Activated naive CD4-positive, alpha-beta T cell treated with anti-CD3 and anti-CD28 coated beads for 36 hours (primary cell): Measurements from ENCODE around the gene FRMD4A. TPM values are rescaled to one million over a fixed set of nuclear protein-coding genes. Genes with fewer than 3 reads are reported as not detected.

Experiments
- CTCF ChIA-PET: fragments of 350-600 bp; sonication (Branson Sonifier 250); formaldehyde crosslinking; loops from one replicate; lab custom pipeline; 2021; ENCODE audit warnings: antibody characterized with exemption; lab: Charles Lee
- DNase-seq: peaks from one replicate; pipeline ENCODE4 v3.0.0-alpha.2; 2020
- H3K27ac Mint-ChIP-seq: one replicate; pipeline ENCODE4 v1.8.0; 2021; ENCODE audit warnings: mild to moderate bottlenecking, mixed read lengths
- H3K27me3 Mint-ChIP-seq: one replicate; pipeline ENCODE4 v1.8.0; 2021; ENCODE audit warnings: low read depth, mixed read lengths
- H3K36me3 Mint-ChIP-seq: one replicate; pipeline ENCODE4 v1.8.0; 2021; ENCODE audit warnings: low read depth, mixed read lengths
- H3K4me1 Mint-ChIP-seq: one replicate; pipeline ENCODE4 v1.8.0; 2021; ENCODE audit warnings: low read depth, mixed read lengths
- H3K4me3 Mint-ChIP-seq: one replicate; pipeline ENCODE4 v1.8.0; 2021; ENCODE audit warnings: mild to moderate bottlenecking, moderate library complexity, mixed read lengths
- H3K9me3 Mint-ChIP-seq: one replicate; pipeline ENCODE4 v1.8.0; 2021; ENCODE audit warnings: mixed read lengths
- intact Hi-C: fragments of 100-400 bp; cut with micrococcal nuclease; formaldehyde crosslinking; loops from one replicate; pipeline ENCODE4 v1.15.1; 2023
- total RNA-seq, 2 experiments: library from RNA; stranded (reverse); gene quantifications; one replicate each; pipeline ENCODE4 v1.2.3, GENCODE V29; 2021

FRMD4A gene
- total RNA-seq, 2 experiments from 2014 or later, result 0.69 to 1.1 TPM

DNA sequence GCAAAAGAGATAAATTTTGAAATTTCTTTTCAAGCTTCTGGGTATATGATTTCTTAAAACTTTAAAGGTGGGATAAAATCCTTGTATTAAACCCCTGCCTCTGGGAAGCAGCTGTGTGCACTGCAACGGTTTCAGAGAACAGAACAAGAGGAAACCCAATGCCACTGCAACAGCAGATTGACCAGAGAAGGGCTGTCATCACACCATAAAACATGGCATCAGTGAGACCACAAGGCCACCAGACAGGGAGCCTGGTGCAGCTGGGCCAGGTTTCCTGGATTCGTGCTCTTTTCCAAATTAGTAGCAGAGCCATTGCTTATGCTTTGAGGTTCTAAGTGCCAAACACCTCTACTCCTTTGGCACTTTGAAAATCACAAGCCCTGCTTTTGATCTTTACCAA is 591.5 kb downstream of the FRMD4A start:
- Mint-ChIP-seq H3K36me3 (no peaks in the 10 kb centered on the region), H3K27me3 (no peaks in the 10 kb centered on the region), H3K9me3 (no peaks in the 10 kb centered on the region), H3K27ac (no peak overlapping the region), H3K4me3 (no peak overlapping the region), H3K4me1 (peaks cover 4% of the 10 kb centered on the region)
- CTCF ChIA-PET, result no interaction called here
- intact Hi-C loops, result no loop called here
- DNase-seq, result no peak

DNA sequence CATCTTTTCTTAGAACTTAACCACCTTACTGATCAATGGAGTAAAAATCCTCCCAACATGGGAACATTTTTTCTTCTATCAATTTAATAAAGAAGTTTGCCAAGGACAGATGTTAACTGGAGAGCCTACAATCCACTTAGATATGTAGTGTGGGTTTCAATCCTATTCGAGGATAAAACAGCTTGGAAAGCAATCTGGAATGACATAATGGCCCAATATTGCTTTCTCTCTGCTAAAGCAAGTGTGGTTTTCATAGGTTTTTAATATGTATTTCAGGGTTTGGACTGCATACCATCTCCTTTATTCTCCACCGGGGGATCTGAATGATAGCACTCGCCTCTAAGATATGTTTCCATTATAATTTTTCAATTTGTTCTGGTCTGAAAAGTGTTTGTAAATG is 594.2 kb downstream of the FRMD4A start:
- Mint-ChIP-seq H3K4me3 (no peak overlapping the region), H3K9me3 (no peaks in the 10 kb centered on the region), H3K36me3 (no peaks in the 10 kb centered on the region), H3K27me3 (no peaks in the 10 kb centered on the region), H3K27ac (no peak overlapping the region), H3K4me1 (no peaks in the 10 kb centered on the region)
- intact Hi-C loops, result no loop called here
- DNase-seq, result no peak
- CTCF ChIA-PET, result no interaction called here

DNA sequence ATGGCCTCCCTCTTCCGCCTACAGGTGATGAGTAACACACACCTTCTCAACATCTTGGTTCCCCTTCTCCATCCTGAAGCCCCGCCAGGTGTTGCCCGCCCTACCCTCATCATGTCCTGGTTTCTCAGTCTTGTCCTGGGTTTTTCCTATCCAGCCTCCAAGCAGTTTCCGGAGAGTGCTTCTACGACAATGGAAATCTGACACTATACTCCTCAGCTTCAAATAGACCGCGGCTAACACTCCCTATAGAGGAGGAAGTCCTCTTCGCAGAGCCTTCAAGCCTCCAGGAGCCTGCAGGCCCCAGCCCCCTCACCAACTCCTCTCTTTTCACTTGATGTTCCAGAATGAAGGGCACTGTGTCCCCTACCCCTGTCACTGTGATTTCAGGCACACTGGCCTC is 596.6 kb downstream of the FRMD4A start:
- no peaks in the 10 kb centered on the region for H3K4me1 Mint-ChIP-seq
- H3K27ac Mint-ChIP-seq, result no peak overlapping the region
- no peak overlapping the region for H3K4me3 Mint-ChIP-seq

DNA sequence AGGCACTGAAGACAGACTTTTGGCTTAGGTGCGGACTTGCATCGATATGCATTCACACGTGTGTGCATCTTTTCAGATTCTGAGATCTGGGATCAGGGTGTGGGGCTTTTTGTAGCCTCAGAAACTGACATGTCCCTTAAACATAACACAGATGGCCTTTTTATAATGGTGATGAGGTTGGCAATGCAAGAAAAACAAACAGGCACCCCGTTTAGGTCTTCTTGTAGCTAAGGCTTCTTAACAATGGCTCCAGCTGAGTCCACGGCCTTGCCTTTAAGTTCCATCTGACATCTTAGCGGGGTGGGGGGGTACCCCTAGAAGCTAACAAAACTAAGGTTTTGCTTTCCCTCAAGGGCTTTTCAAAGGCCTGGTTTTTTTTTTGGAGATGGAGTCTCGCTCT is 597.7 kb downstream of the FRMD4A start:
- H3K27me3 Mint-ChIP-seq, result no peaks in the 10 kb centered on the region
- no peaks in the 10 kb centered on the region for H3K4me1 Mint-ChIP-seq

More for the DNA sequence above, 596.6 kb downstream of the FRMD4A start:
- no peaks in the 10 kb centered on the region for H3K36me3 Mint-ChIP-seq
- H3K27me3 Mint-ChIP-seq, result no peaks in the 10 kb centered on the region
- CTCF ChIA-PET, result no interaction called here
- intact Hi-C loops, result no loop called here
- DNase-seq, result no peak
- H3K9me3 Mint-ChIP-seq, result no peaks in the 10 kb centered on the region

DNA sequence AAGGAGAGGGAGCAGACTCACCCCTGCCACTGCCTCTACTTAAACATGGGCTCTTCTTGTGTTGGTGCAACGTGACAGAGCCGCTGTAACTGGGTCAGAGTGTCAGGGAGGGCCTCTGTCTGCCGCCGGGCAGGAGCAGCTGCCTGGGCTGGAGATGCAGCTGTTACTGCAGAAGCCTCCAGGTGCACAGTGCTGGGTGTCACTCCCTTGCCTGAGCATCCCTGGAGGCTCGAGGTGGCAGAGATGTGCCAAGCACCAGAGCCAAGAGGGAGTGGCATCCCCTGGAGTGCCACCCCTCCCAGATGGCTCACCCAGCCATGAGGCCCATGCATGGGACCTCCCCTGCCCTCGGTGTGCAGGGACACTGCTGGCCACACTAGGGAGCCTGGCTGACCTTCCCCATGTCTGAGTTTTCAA is 598.3 kb downstream of the FRMD4A start:
- DNase-seq, result no peak
- CTCF ChIA-PET, result no interaction called here
- no peak overlapping the region for H3K4me3 Mint-ChIP-seq
- no peak overlapping the region for H3K27ac Mint-ChIP-seq
- no peaks in the 10 kb centered on the region for H3K4me1 Mint-ChIP-seq
- H3K27me3 Mint-ChIP-seq, result no peaks in the 10 kb centered on the region
- intact Hi-C loops, result no loop called here
- no peaks in the 10 kb centered on the region for H3K9me3 Mint-ChIP-seq
- H3K36me3 Mint-ChIP-seq, result no peaks in the 10 kb centered on the region

More for the DNA sequence above, 597.7 kb downstream of the FRMD4A start:
- Mint-ChIP-seq H3K4me3 (no peak overlapping the region), H3K36me3 (no peaks in the 10 kb centered on the region), H3K27ac (no peak overlapping the region), H3K9me3 (no peaks in the 10 kb centered on the region)
- CTCF ChIA-PET, result interaction anchor here (0.8 kb wide), 1 partner anchor 10 kb away, joined by 3 read pairs; no protein-coding TSS in a partner anchor
- DNase-seq, result no peak
- intact Hi-C loops, result no loop called here

DNA sequence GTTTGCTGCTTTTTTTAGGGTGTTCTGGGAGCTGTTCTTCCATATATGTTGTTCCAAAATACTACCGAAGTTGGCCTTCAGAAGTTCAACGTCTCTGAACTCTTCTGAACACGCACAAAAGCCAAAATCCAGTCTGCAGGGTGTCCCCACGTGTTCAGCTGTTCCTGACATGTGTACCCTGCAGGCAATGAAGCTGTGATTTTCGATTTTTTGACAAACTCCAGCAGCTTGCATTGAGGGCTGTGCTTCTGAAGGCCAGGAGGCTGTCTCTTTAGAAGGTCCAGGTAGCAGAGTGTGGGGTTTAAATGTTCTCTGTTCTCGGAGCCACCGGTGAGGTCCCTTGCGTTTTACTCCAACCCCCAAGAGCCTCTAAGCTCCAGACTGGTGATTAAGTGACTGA is 598.9 kb downstream of the FRMD4A start:
- no peaks in the 10 kb centered on the region for H3K4me1 Mint-ChIP-seq
- intact Hi-C loops, result no loop called here
- CTCF ChIA-PET, result interaction anchor here (1.2 kb wide), 1 partner anchor 25 kb away, joined by 5 read pairs; no protein-coding TSS in a partner anchor
- H3K27ac Mint-ChIP-seq, result no peak overlapping the region
- no peaks in the 10 kb centered on the region for H3K36me3 Mint-ChIP-seq
- no peaks in the 10 kb centered on the region for H3K9me3 Mint-ChIP-seq
- no peaks in the 10 kb centered on the region for H3K27me3 Mint-ChIP-seq
- DNase-seq, result no peak
- no peak overlapping the region for H3K4me3 Mint-ChIP-seq

DNA sequence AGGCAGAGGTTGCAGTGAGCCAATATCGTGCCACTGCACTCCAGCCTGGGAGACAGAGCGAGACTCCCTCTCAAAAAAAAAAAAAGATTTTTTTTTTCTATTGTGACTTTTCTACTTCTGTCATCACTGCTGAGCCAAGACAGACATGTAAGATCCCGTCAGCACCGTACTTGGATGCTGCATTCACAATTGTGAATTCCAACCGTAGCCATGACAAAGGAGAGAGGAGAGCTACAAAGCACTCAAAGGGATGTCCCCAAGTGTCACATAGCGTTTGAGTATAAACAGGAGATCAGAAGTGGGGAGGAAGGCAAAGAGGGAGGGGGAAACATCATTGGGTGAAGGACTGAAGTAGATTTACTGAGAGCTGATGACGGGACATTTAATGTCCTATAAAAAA is 599.8 kb downstream of the FRMD4A start:
- Mint-ChIP-seq H3K4me1 (no peaks in the 10 kb centered on the region), H3K36me3 (no peaks in the 10 kb centered on the region), H3K27me3 (no peaks in the 10 kb centered on the region), H3K4me3 (no peak overlapping the region), H3K9me3 (no peaks in the 10 kb centered on the region), H3K27ac (no peak overlapping the region)
- DNase-seq, result no peak
- intact Hi-C loops, result no loop called here
- CTCF ChIA-PET, result interaction anchor here (1.2 kb wide), 1 partner anchor 24 kb away, joined by 5 read pairs; no protein-coding TSS in a partner anchor

DNA sequence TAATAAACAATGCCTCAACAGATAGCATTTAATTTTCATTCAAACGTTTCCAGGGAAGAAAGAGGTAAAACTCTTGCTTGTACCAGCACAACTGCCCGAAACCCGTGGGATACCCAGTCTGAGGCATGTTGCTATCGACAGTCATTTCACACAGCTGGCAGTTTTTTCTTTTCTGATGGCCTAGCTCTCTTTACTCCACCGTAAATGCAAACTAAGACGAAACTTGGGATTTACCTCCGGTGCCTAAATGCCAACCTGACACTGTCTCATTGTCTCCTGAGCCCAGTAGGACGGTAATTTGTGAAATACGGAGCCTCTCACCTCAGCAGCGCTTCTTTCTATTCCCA is 600.4 kb downstream of the FRMD4A start:
- CTCF ChIA-PET, result no interaction called here

DNA sequence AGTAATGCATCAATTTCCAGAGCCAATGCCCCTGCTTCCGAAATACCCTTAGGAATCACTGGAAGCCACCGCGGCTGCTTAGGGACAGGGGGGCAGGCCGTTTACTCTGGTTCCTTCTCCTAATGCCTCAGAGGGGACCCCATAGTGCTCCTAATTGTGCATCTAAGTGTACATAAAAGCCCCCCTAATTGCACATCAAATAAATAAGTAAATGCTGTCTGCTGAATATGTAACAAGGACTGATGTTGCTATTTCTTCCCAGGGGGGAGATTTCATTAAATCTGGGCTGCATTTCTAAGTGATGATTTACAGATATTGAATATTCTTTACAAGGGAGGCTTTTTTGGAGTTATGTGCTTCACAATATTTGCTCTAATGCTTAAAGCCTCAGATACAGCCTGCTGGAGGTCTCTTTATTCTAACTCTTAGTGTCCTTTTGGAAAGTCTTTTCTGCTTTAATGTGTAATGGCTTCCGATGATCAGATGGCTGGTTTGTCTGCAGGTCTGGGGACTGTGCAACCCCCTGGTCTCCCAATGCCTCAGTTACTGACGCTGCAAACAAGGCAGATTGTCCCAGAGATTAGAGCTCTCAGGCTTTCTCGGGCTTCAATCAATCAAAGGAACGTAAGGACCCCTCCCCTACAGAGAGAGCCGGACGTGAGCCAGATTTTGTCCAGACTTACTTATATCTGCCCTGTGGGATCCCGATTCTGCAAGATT is 601.0 kb downstream of the FRMD4A start:
- no peaks in the 10 kb centered on the region for H3K9me3 Mint-ChIP-seq
- CTCF ChIA-PET, result no interaction called here
- H3K4me1 Mint-ChIP-seq, result no peaks in the 10 kb centered on the region
- intact Hi-C loops, result no loop called here
- H3K36me3 Mint-ChIP-seq, result no peaks in the 10 kb centered on the region
- no peak overlapping the region for H3K4me3 Mint-ChIP-seq
- H3K27ac Mint-ChIP-seq, result no peak overlapping the region
- H3K27me3 Mint-ChIP-seq, result no peaks in the 10 kb centered on the region
- no peak for DNase-seq

More for the DNA sequence above, 600.4 kb downstream of the FRMD4A start:
- DNase-seq, result no peak
- Mint-ChIP-seq H3K36me3 (no peaks in the 10 kb centered on the region), H3K27me3 (no peaks in the 10 kb centered on the region), H3K27ac (no peak overlapping the region), H3K4me1 (no peaks in the 10 kb centered on the region), H3K9me3 (no peaks in the 10 kb centered on the region), H3K4me3 (no peak overlapping the region)
- intact Hi-C loops, result no loop called here

DNA sequence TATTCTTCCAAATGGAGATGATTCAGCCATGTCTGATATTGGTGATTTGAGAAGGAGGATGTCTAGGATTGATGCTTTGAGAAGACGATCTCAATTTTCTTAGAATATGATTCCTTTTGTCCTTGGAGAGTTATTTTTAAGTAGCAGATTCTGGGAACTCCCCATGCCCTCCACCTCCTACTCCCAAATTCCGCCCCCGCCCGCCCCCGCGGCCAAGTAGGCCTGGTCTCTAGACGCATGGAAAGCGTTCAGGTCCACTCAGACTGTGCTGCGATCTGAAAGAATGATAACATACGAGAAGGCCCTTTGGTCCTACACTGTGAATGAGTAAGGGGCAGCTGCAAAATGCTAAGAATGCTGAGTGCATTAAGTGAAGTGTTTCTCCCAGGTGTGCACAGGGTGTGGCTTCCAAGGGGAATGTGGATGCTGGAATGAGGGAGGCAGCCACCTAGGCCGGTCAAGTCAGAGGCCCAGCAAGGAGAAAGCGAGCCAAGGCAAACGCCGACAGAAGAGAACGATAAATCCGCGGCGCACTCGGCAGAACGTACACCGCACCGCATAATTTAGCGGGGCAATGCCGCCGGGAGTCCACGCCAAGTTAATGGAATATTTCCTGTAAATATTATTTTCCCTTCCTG is 601.7 kb downstream of the FRMD4A start:
- H3K4me1 Mint-ChIP-seq, result no peaks in the 10 kb centered on the region
- H3K27ac Mint-ChIP-seq, result no peak overlapping the region
- intact Hi-C loops, result no loop called here
- no peak for DNase-seq
- no peak overlapping the region for H3K4me3 Mint-ChIP-seq
- H3K36me3 Mint-ChIP-seq, result no peaks in the 10 kb centered on the region
- CTCF ChIA-PET, result no interaction called here
- H3K9me3 Mint-ChIP-seq, result no peaks in the 10 kb centered on the region
- no peaks in the 10 kb centered on the region for H3K27me3 Mint-ChIP-seq

DNA sequence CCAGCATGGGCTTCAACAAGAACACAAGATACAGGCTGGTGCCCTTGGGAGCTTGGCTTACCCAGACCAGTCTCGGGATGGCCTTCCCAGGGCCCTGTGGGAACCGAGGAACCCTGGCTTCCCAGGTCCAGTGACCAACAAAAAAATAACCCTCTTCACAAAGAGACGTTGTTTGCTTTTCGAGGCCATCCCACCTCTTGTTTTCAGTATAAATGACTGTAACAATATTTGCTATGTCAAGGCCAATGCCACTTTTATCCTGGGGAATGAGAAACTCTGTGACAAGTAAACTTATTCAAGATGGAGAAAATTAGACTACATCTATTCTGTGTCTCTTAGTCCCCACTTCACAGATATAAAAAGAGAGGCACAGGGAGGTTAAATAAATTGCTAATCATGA is 605.1 kb downstream of the FRMD4A start:
- peaks cover 5% of the 10 kb centered on the region for H3K4me1 Mint-ChIP-seq
- H3K4me3 Mint-ChIP-seq, result no peak overlapping the region
- H3K27me3 Mint-ChIP-seq, result no peaks in the 10 kb centered on the region
- intact Hi-C loops, result no loop called here
- CTCF ChIA-PET, result interaction anchor here (0.7 kb wide), 1 partner anchor 126 kb away, joined by 4 read pairs; no protein-coding TSS in a partner anchor
- no peaks in the 10 kb centered on the region for H3K36me3 Mint-ChIP-seq
- H3K27ac Mint-ChIP-seq, result no peak overlapping the region
- H3K9me3 Mint-ChIP-seq, result peaks cover under 1% of the 10 kb centered on the region
- no peak for DNase-seq

DNA sequence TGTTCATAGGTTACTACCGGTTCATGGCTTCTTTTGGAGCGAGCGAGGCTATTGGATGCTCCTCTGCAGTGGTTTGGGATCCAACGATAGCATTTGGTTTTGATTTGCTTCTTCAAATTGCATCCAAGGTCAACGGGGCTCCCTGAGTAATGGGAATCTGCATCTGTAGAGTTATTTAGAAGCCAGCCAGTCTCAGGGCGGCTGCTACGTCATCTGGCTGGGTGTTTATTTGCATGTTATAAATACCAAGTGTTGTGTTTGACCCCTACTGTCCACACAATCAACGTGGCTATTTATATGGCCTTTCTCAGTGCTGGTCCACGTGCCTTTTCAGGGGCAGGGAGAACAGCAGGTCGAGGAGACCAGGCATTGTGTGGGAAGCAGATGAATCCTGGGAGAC is 606.2 kb downstream of the FRMD4A start:
- Mint-ChIP-seq H3K9me3 (peaks cover 2% of the 10 kb centered on the region), H3K4me1 (peaks cover 5% of the 10 kb centered on the region), H3K27ac (no peak overlapping the region), H3K36me3 (no peaks in the 10 kb centered on the region), H3K27me3 (no peaks in the 10 kb centered on the region), H3K4me3 (no peak overlapping the region)
- intact Hi-C loops, result no loop called here
- DNase-seq, result no peak
- CTCF ChIA-PET, result no interaction called here
